Measurements from ENCODE around the gene FAM107B.

FAM107B gene

DNA sequence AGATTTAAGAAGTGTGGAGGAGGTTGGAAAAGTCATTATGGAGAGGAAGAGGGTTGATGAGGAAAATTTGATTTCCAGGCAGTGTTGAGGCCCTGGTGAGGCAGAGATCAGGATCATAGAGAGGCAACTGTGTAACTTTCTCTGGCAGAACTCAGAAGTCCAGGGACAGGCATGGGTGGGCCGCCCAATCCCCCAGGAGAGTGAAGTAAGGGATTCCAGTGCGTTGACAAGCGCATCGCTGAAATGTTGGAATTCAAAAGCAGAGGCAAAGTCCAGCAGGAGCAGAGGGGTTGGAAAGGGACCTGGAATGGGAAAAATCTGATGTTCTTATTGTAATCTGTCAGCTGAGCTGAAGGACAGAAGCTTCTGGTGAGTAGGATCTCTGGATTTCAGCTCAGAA lies 207.3 kb downstream of the FAM107B start:
- no peak for DNase-seq (ENCODE audit: low read depth, low spot score)
- TF ChIP-seq, protein P1, sequence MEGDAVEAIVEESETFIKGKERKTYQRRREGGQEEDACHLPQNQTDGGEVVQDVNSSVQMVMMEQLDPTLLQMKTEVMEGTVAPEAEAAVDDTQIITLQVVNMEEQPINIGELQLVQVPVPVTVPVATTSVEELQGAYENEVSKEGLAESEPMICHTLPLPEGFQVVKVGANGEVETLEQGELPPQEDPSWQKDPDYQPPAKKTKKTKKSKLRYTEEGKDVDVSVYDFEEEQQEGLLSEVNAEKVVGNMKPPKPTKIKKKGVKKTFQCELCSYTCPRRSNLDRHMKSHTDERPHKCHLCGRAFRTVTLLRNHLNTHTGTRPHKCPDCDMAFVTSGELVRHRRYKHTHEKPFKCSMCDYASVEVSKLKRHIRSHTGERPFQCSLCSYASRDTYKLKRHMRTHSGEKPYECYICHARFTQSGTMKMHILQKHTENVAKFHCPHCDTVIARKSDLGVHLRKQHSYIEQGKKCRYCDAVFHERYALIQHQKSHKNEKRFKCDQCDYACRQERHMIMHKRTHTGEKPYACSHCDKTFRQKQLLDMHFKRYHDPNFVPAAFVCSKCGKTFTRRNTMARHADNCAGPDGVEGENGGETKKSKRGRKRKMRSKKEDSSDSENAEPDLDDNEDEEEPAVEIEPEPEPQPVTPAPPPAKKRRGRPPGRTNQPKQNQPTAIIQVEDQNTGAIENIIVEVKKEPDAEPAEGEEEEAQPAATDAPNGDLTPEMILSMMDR (IDR thresholded peaks at IDR 0.05; ENCODE audit: low read depth, low read length), result no peak
- no peak overlapping the region for H3K4me3 ChIP-seq (ENCODE audit: low read depth, low read length)
- in situ Hi-C loops (cut with HindIII; ENCODE audit: low sequenced_read_pairs), result no loop called here

GRCh38 chr10:14566498-14566897 lies 208.2 kb downstream of the FAM107B start:
- H3K4me3 ChIP-seq (ENCODE audit: low read depth, low read length), result no peak overlapping the region
- no peak for DNase-seq (ENCODE audit: low read depth, low spot score)
- in situ Hi-C loops (cut with HindIII; ENCODE audit: low sequenced_read_pairs), result no loop called here
- TF ChIP-seq, protein P1 (IDR thresholded peaks at IDR 0.05; ENCODE audit: low read depth, low read length), result no peak

GRCh38 chr10:14565199-14565598 lies 209.5 kb downstream of the FAM107B start:
- H3K4me3 ChIP-seq (ENCODE audit: low read depth, low read length), result no peak overlapping the region
- in situ Hi-C loops (cut with HindIII; ENCODE audit: low sequenced_read_pairs), result no loop called here
- TF ChIP-seq, protein P1 (IDR thresholded peaks at IDR 0.05; ENCODE audit: low read depth, low read length), result no peak
- no peak for DNase-seq (ENCODE audit: low read depth, low spot score)

DNA sequence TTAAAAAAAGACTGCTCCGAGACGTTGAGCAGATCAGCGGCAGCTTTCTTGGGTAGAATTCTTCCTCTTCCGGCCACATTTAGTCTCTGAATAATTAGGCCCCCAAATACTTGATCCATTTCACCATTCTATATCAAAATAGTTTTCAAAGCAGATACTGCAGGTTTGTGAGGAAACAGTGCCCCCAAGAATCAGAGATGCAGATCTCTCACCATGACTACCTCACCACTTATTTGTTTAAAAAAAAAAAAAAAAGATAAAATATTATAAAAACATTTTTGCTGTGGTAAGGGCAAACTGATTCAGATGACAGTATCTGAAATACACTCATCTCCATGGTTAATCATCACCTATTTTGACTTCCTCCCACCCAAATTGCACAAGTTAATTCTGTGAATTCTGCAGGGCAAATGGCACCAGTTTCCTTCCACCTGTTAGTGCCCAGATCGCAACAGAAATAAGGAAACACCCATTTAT lies 210.4 kb downstream of the FAM107B start:
- TF ChIP-seq, protein P1 (IDR thresholded peaks at IDR 0.05; ENCODE audit: low read depth, low read length), result no peak
- no peak for DNase-seq (ENCODE audit: low read depth, low spot score)
- in situ Hi-C loops (cut with HindIII; ENCODE audit: low sequenced_read_pairs), result no loop called here
- H3K4me3 ChIP-seq (ENCODE audit: low read depth, low read length), result no peak overlapping the region

DNA sequence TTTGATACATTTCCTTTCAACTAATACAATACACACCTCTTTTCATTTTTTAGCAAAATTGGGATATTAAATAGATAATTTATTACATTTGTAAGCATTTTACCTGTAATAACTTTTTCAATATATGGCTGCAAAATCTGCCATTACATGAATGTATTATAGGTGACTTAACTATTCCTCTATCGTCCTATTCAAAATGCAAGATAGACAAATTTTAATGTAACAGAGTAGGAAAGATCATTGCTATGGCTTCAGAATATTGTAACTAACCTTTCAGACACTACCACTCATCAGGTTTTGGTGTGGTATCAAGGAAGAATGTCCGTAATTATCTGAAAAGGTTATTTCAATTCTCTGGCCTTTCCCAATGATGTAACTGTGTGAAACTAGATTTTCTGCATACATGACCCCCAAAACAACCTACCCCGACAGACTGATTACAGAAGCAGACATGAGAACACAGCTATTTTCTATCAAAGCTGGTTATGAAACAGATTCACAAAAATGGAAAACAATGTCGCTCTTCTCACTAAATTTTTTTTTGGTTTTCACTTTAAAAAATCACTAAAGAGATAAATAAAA lies 211.2 kb downstream of the FAM107B start:
- DNase-seq (ENCODE audit: low read depth, low spot score), result no peak
- TF ChIP-seq, protein P1 (IDR thresholded peaks at IDR 0.05; ENCODE audit: low read depth, low read length), result no peak
- no peak overlapping the region for H3K4me3 ChIP-seq (ENCODE audit: low read depth, low read length)
- in situ Hi-C loops (cut with HindIII; ENCODE audit: low sequenced_read_pairs), result no loop called here

GRCh38 chr10:14563076-14563336 lies 211.7 kb downstream of the FAM107B start:
- DNase-seq (ENCODE audit: low read depth, low spot score), result no peak
- in situ Hi-C loops (cut with HindIII; ENCODE audit: low sequenced_read_pairs), result no loop called here

More at GRCh38 chr10:14563076-14563336, 211.7 kb downstream of the FAM107B start:
- TF ChIP-seq, protein P1 (IDR thresholded peaks at IDR 0.05; ENCODE audit: low read depth, low read length), result no peak
- no peak overlapping the region for H3K4me3 ChIP-seq (ENCODE audit: low read depth, low read length)
